Pulmonary artery endothelial cell (primary cell): ENCODE results near the gene RECQL5. TPM values are rescaled to one million over a fixed set of nuclear protein-coding genes. Genes with fewer than 3 reads are reported as not detected.

Experiments used
- total RNA-seq: library from RNA; depleted of rRNA; stranded (reverse); fragments of >200 nt; gene quantifications from 2 replicates; pipeline ENCODE4 v1.2.3, GENCODE V29; 2014

RECQL5 gene
- total RNA-seq, 1 donor from 2014 or later = 12.0 TPM

Other genes with a start within 250 kb of the RECQL5 start
- 16.8 and 20.5 TPM in 2 replicates for gene TMEM94, start 210.5 kb downstream of the RECQL5 start, total RNA-seq
- gene CASKIN2, start 151.6 kb downstream of the RECQL5 start, total RNA-seq = 6.6 and 9.2 TPM in 2 replicates
- gene TSEN54, start 150.6 kb downstream of the RECQL5 start, total RNA-seq = 14.1 and 21.2 TPM in 2 replicates
- 3.2 and 5.4 TPM in 2 replicates for gene LLGL2, start 141.5 kb downstream of the RECQL5 start, total RNA-seq
- 1.6 and 10.5 TPM in 2 replicates for gene MYO15B, start 79.4 kb downstream of the RECQL5 start, total RNA-seq
- gene SMIM5, start 33.7 kb downstream of the RECQL5 start, total RNA-seq = 0.07 TPM in 1 of 2 replicates, not detected in the other
- gene SAP30BP, start 184 bp upstream of the RECQL5 start, total RNA-seq = 66.7 and 95.2 TPM in 2 replicates
- 6.9 and 14.2 TPM in 2 replicates for gene ITGB4, start 54.3 kb upstream of the RECQL5 start, total RNA-seq
- 93.3 and 120 TPM in 2 replicates for gene GALK1, start 98.0 kb upstream of the RECQL5 start, total RNA-seq
- gene UNK, start 117.7 kb upstream of the RECQL5 start, total RNA-seq = 7.6 and 10.2 TPM in 2 replicates
- gene UNC13D, start 177.2 kb upstream of the RECQL5 start, total RNA-seq = 7.3 and 7.6 TPM in 2 replicates
- gene WBP2, start 188.2 kb upstream of the RECQL5 start, total RNA-seq = 21.0 and 28.5 TPM in 2 replicates
- gene TRIM47, start 211.4 kb upstream of the RECQL5 start, total RNA-seq = 30.6 and 56.0 TPM in 2 replicates
- gene TRIM65, start 229.8 kb upstream of the RECQL5 start, total RNA-seq = 32.2 and 32.6 TPM in 2 replicates
- gene MRPL38, start 237.7 kb upstream of the RECQL5 start, total RNA-seq = 31.9 and 38.7 TPM in 2 replicates